Mesenchymal stem cell (in vitro differentiated cells and primary cell): ENCODE data around the gene CFB.

ENCODE experiments used
- DNase-seq: peaks from one replicate; pipeline ENCODE4 v3.0.0-alpha.2; 2013
- H2AFZ ChIP-seq: one replicate; pipeline ENCODE4 v1.6.1; 2013; ENCODE audit warnings: low read depth, mild to moderate bottlenecking, control low read depth, inconsistent platforms, low read length, moderate library complexity
- H2AK5ac ChIP-seq: 2 replicates; pipeline ENCODE4 v1.6.1; 2013; ENCODE audit warnings: low read length, moderate library complexity, mild to moderate bottlenecking, inconsistent platforms; ENCODE audit not compliant: severe bottlenecking
- H2BK120ac ChIP-seq: one replicate; pipeline ENCODE4 v1.6.1; 2013; ENCODE audit warnings: low read depth, mild to moderate bottlenecking, inconsistent platforms, low read length, moderate library complexity
- H2BK12ac ChIP-seq, 2 experiments: one replicate each; pipeline ENCODE4 v1.6.1; 2013; ENCODE audit warnings: inconsistent platforms in 2 of 2, low read length in 2 of 2, mild to moderate bottlenecking in 2 of 2, moderate library complexity in 2 of 2, control low read depth in 1 of 2
- H2BK15ac ChIP-seq: one replicate; pipeline ENCODE4 v1.6.1; 2013; ENCODE audit warnings: mild to moderate bottlenecking, low read depth, inconsistent platforms; ENCODE audit not compliant: poor library complexity, severe bottlenecking
- H2BK5ac ChIP-seq: 2 replicates; pipeline ENCODE4 v1.6.1; 2013; ENCODE audit warnings: low read depth, mild to moderate bottlenecking, low read length, control low read depth, inconsistent platforms; ENCODE audit not compliant: poor library complexity, severe bottlenecking
- H3K14ac ChIP-seq, 2 experiments: one replicate each; pipeline ENCODE4 v1.6.1; 2013; ENCODE audit warnings: inconsistent platforms in 2 of 2, low read length in 2 of 2, control low read depth in 1 of 2, mild to moderate bottlenecking in 1 of 2, moderate library complexity in 1 of 2
- H3K18ac ChIP-seq, 2 experiments: one replicate each; pipeline ENCODE4 v1.6.1; 2013; ENCODE audit warnings: inconsistent platforms in 2 of 2, low read length in 2 of 2, control low read depth in 1 of 2, low read depth in 1 of 2, mild to moderate bottlenecking in 1 of 2
- H3K23ac ChIP-seq, 2 experiments: one replicate each; pipeline ENCODE4 v1.6.1; 2013; ENCODE audit warnings: inconsistent platforms in 2 of 2, low read length in 2 of 2, mild to moderate bottlenecking in 2 of 2, moderate library complexity in 2 of 2, control low read depth in 1 of 2
- H3K27ac ChIP-seq: 2 replicates; pipeline ENCODE4 v1.5.1; 2013; ENCODE audit warnings: mild to moderate bottlenecking, moderate library complexity, low read length, control low read depth, inconsistent platforms; ENCODE audit not compliant: poor library complexity, severe bottlenecking
- H3K27me3 ChIP-seq, 2 experiments: 2 replicates each; pipeline versions ENCODE4 v1.6.1 to v1.7.0; 2013; ENCODE audit warnings: low read length in 2 of 2, mild to moderate bottlenecking in 2 of 2, moderate library complexity in 2 of 2, control low read depth in 1 of 2, inconsistent platforms in 1 of 2; ENCODE audit not compliant: control insufficient read depth in 1 of 2, insufficient read depth in 1 of 2
- H3K36me3 ChIP-seq, 2 experiments: 2 replicates each; pipeline versions ENCODE4 v1.6.1 to v1.7.0; 2013; ENCODE audit warnings: low read length in 2 of 2, control low read depth in 1 of 2, inconsistent platforms in 1 of 2, low read depth in 1 of 2, mild to moderate bottlenecking in 1 of 2; ENCODE audit not compliant: insufficient read depth in 2 of 2, control insufficient read depth in 1 of 2
- H3K4ac ChIP-seq, 2 experiments: one replicate each; pipeline ENCODE4 v1.6.1; 2013; ENCODE audit warnings: inconsistent platforms in 2 of 2, low read length in 2 of 2, mild to moderate bottlenecking in 2 of 2, moderate library complexity in 2 of 2, control low read depth in 1 of 2, low read depth in 1 of 2
- H3K4me1 ChIP-seq: 2 replicates; pipeline ENCODE4 v1.6.1; 2013; ENCODE audit warnings: low read depth, low read length, control low read depth; ENCODE audit not compliant: control insufficient read depth, insufficient read depth
- H3K4me2 ChIP-seq: 2 replicates; pipeline ENCODE4 v1.6.1; 2013; ENCODE audit warnings: low read length, mild to moderate bottlenecking, inconsistent platforms; ENCODE audit not compliant: poor library complexity, severe bottlenecking
- H3K4me3 ChIP-seq, 2 experiments: 2 replicates each; pipeline versions ENCODE4 v1.5.1 to v1.7.0; 2013; ENCODE audit warnings: low read length in 2 of 2, mild to moderate bottlenecking in 2 of 2, control low read depth in 1 of 2, low read depth in 1 of 2; ENCODE audit not compliant: insufficient read depth in 1 of 2
- H3K79me1 ChIP-seq: replicated peaks from 2 replicates; pipeline ENCODE4 v1.6.1; 2013; ENCODE audit warnings: mild to moderate bottlenecking, control low read depth, low read length, inconsistent platforms; ENCODE audit not compliant: poor library complexity, severe bottlenecking
- H3K9ac ChIP-seq: 2 replicates; pipeline ENCODE4 v1.7.0; 2013; ENCODE audit warnings: mild to moderate bottlenecking, low read length, moderate library complexity
- H3K9me3 ChIP-seq: 2 replicates; pipeline ENCODE4 v1.7.0; 2013; ENCODE audit warnings: mild to moderate bottlenecking, low read length; ENCODE audit not compliant: control insufficient read depth
- H4K8ac ChIP-seq: one replicate; pipeline ENCODE4 v1.6.1; 2013; ENCODE audit warnings: inconsistent platforms, mild to moderate bottlenecking, low read length, moderate library complexity
- H4K91ac ChIP-seq: one replicate; pipeline ENCODE4 v1.6.1; 2013; ENCODE audit warnings: mild to moderate bottlenecking, low read length, inconsistent platforms
- WGBS: methylation state at CpG from one replicate; pipeline ENCODE4 v1.1.7; 2013; ENCODE audit warnings: mixed read lengths; 5-methylcytosine and 5-hydroxymethylcytosine counted together

CFB gene

DNA sequence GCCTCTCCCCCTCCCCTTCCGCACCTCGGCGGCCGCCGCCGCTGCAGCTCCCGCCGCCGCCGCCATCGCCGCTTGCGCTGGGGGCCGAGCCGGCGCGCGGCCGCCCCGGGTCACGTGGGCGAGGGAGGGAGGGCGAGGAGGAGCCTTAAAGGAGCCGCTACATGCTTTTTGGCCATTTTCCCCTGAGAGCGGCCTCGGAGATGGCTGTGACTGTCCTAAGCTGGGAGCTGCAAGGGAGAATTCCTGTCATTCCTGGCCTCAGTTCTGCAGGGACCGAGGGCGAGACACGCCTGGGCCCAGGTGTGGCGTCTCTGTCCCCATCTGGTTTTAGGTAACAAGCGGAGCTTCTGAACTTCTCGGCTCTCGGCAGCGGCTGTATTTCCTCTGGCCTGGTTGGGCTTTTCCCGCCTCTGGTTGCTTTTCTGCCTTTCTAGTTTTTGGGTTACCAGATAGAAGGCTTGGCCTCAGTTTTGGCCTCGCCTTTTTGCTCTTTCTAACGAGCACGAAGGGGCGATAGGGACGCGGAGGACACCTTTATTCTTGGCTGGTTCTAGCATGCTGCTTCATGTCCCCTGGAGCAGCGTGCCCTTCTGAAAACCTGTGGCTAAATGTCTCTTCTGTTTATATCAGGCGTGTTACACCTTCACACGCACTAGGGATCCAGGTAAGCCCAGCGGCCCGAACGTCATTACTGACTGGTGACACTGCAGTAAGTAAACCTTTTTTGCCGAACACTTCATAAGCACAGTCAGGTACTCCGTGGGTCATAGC is 48.1 kb upstream of the CFB start, which contains the start of gene EHMT2:
TSS of gene EHMT2 (minus strand) at position 87 of the 771 bp plus-strand sequence. CDS start at position 66, 21 bp downstream.
- Histone ChIP-seq H4K8ac (peak within 1 kb of the TSS; percentile 56), H3K4me2 (peak within 1 kb of the TSS; percentile 62), H4K91ac (no peak within 1 kb of the TSS), H2BK15ac (peak within 1 kb of the TSS; percentile 60), H2AFZ (peak within 1 kb of the TSS; percentile 91), H3K27ac (no peak within 1 kb of the TSS), H3K14ac (peak within 1 kb of the TSS in 1 of 2 experiments; percentile 94), H2BK12ac (peak within 1 kb of the TSS in 1 of 2 experiments; percentile 87), H3K4ac (peak within 1 kb of the TSS; percentile 5 to 79), H2BK120ac (peak within 1 kb of the TSS; percentile 67), H3K36me3 (peaks cover 25 to 35% of the 10 kb centered on the region in 2 experiments), H3K79me1 (peaks cover 18% of the 10 kb centered on the region), H3K27me3 (no peaks in the 10 kb centered on the region), H3K4me3 (peak within 1 kb of the TSS; percentile 93 to 96), H3K18ac (peak within 1 kb of the TSS in 1 of 2 experiments; percentile 83), H3K23ac (peak within 1 kb of the TSS in 1 of 2 experiments; percentile 96), H2BK5ac (no peak within 1 kb of the TSS), H3K9ac (peak within 1 kb of the TSS; percentile 96), H3K4me1 (peaks cover 25% of the 10 kb centered on the region), H2AK5ac (no peak within 1 kb of the TSS), H3K9me3 (no peaks in the 10 kb centered on the region)
- WGBS: under 1% methylated on average over 46 of the region's 49 CpGs
- DNase-seq: peak; percentile 83

DNA sequence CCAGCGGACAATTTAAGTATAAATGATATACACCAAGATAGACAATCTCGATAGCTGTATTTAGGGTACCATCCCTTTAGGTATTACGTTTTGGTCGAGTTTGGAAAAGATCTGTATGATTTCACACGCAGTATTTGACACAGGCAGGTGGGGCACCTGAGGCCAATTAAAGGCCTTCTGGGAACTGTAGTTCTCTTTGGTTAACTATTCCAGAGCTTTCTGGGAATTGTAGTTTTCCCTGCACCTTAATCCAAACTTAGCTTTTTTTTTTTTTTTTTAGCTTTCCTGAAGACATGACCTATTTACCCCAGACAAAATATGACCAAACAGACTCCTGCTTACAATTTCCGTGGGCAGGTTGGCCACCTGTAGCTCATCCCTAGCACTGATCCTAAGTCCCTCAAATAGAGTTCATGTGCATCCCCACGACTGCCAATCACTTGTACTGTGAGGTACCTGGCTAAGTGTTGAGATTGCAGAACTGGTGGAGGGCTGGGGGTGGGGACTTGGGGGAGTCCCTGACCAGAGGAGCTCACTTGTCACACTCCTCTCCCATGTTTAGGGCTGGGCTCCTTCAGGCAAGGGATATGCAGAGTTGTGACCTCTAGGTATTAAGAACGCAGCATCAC is 47.4 kb upstream of the CFB start:
- H3K27ac ChIP-seq: no peak overlapping the region
- no peak overlapping the region for H4K8ac ChIP-seq
- H3K4me2 ChIP-seq: peak overlapping the region; percentile 62
- peak overlapping the region; percentile 93 to 96 for H3K4me3 ChIP-seq
- H3K14ac ChIP-seq: no peak overlapping the region
- H3K4me1 ChIP-seq: peaks cover 24% of the 10 kb centered on the region
- no peak overlapping the region for H2AFZ ChIP-seq
- peak overlapping the region; percentile 33 for H2BK15ac ChIP-seq
- H3K9ac ChIP-seq: peak overlapping the region; percentile 96
- peaks cover 18% of the 10 kb centered on the region for H3K79me1 ChIP-seq
- no peak overlapping the region for H3K23ac ChIP-seq
- peaks cover 18 to 31% of the 10 kb centered on the region in 2 experiments for H3K36me3 ChIP-seq
- DNase-seq: peak; percentile 50
- H3K9me3 ChIP-seq: no peaks in the 10 kb centered on the region
- no peak overlapping the region for H3K4ac ChIP-seq
- H2BK5ac ChIP-seq: no peak overlapping the region
- no peaks in the 10 kb centered on the region for H3K27me3 ChIP-seq
- no peak overlapping the region for H2BK120ac ChIP-seq
- peak overlapping the region; percentile 7 for H4K91ac ChIP-seq
- H3K18ac ChIP-seq: no peak overlapping the region
- 33% methylated on average over 5 of the region's 8 CpGs for WGBS
- H2AK5ac ChIP-seq: peak overlapping the region; percentile 8
- H2BK12ac ChIP-seq: no peak overlapping the region

- H4K8ac ChIP-seq: no peak overlapping the region
- DNase-seq: no peak
- no peak overlapping the region for H2BK120ac ChIP-seq
- H3K79me1 ChIP-seq: peaks cover 18% of the 10 kb centered on the region
- H2BK5ac ChIP-seq: no peak overlapping the region
- H3K4me3 ChIP-seq: no peak overlapping the region
- no peak overlapping the region for H3K18ac ChIP-seq
- H4K91ac ChIP-seq: no peak overlapping the region
- H3K23ac ChIP-seq: no peak overlapping the region
- no peak overlapping the region for H3K27ac ChIP-seq
- H2AFZ ChIP-seq: no peak overlapping the region
- H3K4me1 ChIP-seq: peaks cover 24% of the 10 kb centered on the region
- H3K4ac ChIP-seq: no peak overlapping the region
- 87% methylated on average over 5 of the region's 5 CpGs for WGBS
- no peaks in the 10 kb centered on the region for H3K27me3 ChIP-seq
- no peaks in the 10 kb centered on the region for H3K9me3 ChIP-seq
- no peak overlapping the region for H2AK5ac ChIP-seq
- no peak overlapping the region for H2BK15ac ChIP-seq
- H2BK12ac ChIP-seq: no peak overlapping the region
- no peak overlapping the region for H3K4me2 ChIP-seq
- no peak overlapping the region for H3K14ac ChIP-seq
- peaks cover 16 to 28% of the 10 kb centered on the region in 2 experiments for H3K36me3 ChIP-seq
- peak overlapping the region; percentile 96 for H3K9ac ChIP-seq
Measured at GRCh38 chr6:31899215-31899614, 46.7 kb upstream of the CFB start.
